ENCODE data around the gene AOC2.
A peak's percentile ranks its signal among the peaks of the same experiment; 100 is the strongest.

Gene AOC2, protein sequence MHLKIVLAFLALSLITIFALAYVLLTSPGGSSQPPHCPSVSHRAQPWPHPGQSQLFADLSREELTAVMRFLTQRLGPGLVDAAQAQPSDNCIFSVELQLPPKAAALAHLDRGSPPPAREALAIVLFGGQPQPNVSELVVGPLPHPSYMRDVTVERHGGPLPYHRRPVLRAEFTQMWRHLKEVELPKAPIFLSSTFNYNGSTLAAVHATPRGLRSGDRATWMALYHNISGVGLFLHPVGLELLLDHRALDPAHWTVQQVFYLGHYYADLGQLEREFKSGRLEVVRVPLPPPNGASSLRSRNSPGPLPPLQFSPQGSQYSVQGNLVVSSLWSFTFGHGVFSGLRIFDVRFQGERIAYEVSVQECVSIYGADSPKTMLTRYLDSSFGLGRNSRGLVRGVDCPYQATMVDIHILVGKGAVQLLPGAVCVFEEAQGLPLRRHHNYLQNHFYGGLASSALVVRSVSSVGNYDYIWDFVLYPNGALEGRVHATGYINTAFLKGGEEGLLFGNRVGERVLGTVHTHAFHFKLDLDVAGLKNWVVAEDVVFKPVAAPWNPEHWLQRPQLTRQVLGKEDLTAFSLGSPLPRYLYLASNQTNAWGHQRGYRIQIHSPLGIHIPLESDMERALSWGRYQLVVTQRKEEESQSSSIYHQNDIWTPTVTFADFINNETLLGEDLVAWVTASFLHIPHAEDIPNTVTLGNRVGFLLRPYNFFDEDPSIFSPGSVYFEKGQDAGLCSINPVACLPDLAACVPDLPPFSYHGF
- long read RNA-seq, donor 1, result 0 reads
- long read RNA-seq, donor 2, result 0 reads
- long read RNA-seq, donor 3, result 0 reads
- long read RNA-seq, donor 4, result 0 reads
- long read RNA-seq, donor 5, result 0 reads
- long read RNA-seq, donor 6, result 0 reads
- long read RNA-seq, donor 7, result 0 reads
- long read RNA-seq, donor 8, result 0 reads

- no peak for DNase-seq
These were observed at the start of gene AOC2 for GRCh38 chr17:42844271-42844670. Gene AOC2, plus strand, starts transcription at chr17:42844580. Its CDS starts 47 bp downstream, at chr17:42844627.

DNA sequence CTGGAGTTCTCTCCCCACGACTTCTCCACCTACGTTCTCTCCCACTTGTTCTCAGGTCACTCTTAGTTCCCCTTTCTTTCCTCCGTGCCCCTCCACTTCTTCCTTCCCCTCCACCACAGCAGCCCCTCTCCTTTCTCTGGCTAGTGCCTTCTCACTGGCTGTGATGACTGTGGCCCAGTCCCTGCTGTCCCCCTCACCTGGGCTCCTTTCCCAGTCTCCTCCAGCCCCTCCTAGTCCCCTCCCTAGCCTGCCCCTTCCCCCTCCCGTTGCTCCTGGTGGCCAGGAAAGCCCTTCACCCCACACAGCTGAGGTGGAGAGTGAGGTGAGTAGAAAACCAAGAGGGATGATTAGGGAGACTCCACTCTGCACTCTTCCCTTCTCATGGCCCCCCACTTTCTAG, 49.3 kb upstream of the AOC2 start:
- no peak for DNase-seq

DNA sequence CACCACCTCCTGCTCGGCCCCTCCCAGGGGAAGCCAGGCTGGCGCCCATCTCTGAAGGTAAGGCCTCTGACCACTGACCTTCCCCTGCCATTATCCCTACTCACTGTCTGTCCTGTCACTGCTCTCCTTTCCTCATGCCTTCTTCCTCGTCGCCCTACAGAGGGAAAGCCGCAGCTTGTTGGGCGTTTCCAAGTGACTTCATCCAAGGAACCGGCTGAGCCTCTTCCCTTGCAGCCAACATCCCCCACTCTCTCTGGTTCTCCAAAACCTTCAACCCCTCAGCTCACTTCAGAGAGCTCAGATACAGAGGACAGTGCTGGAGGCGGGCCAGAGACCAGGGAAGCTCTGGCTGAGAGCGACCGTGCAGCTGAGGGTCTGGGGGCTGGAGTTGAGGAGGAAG, 48.9 kb upstream of the AOC2 start:
- DNase-seq, result no peak

DNA sequence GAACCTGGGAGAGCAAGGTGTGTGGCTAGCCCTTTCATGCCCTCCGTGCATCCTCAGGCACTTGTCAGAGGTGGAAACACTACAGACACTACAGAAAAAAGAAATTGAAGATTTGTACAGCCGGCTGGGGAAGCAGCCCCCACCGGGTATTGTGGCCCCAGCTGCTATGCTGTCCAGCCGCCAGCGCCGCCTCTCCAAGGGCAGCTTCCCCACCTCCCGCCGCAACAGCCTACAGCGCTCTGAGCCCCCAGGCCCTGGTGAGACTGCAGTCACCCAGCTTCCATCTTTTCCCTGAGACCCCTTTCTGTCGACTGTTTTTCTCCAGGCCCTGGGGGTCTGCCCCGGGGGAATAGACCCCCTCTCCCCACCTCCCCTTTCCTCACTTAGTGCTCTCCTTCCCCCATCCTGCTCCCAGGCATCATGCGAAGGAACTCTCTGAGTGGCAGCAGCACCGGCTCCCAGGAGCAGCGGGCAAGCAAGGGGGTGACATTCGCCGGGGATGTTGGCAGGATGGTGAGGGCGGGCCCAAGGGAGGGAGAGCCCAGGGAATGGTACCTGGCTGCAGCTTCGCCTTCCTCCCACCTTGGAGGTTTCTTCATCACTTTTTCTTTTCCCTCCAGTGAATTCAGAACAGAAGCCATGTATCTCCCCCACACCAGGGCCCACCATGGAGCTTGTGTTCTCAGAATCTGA, 48.2 kb upstream of the AOC2 start:
- no peak for DNase-seq

GRCh38 chr17:42797067-42798007, 47.0 kb upstream of the AOC2 start:
- DNase-seq, result peak; percentile 56

DNA sequence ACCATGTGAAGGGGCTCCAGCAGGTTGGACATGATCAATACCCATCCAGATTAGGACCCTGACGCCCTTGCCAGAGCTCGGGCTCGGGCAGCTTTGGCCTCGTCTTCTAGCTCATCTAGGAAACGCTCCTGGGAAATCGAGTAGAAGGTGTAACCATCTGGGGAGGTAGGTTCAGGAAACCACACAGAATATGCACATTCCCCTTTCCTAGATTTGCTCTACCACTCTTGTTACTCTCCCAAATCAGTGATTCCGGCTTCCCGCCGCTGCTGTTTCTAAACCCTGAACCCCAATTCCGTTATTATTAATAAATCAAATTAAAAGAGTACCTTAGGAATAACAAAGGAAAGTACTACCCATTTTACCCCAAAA, 46.4 kb upstream of the AOC2 start:
- no peak for DNase-seq

DNA sequence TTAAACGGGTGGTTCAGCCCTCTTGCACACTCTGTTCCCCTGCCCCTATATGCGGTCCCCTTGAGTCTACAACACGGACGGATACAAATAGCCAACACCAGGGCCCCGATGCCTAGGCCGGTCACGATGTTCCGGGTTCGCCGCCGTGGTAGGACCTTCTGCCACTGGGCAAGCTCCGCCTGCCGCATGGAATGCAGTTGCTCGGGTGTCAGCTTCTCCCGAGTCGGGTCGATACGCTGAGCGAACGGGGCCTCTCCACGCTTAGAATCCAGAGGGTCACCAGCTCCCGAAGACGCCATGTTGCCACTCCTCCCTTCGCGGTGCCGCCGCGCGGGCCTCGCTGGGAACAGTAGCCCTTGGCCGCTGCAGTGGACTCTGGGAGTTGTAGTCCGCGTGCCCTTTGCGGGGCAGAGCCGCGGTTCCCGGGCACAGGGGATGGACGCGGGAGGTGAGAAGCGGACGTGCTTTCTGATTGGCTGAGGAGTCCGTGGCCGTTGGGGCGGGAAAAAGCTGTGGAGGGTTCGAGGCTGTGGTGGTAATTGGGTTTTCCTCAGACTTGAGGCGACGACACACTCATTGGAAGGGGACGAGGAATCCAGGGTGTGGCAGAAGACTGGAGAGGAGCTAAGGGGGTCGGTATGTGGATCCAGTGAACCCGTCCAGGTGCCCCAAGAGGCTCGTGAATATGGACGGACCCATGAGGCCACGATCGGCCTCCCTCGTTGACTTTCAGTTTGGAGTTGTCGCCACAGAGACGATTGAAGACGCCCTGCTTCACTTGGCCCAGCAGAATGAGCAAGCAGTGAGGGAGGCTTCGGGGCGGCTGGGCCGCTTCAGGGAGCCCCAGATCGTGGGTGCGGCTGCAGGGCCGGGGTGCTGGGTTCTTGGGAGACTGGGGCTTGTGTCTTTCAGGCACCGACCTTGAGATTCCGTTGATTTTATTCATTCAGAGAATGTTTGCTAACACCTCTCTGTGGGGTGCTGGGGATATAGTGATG, 45.7 kb upstream of the AOC2 start, which contains the start of the genes CNTD1 and COA3:
Gene CNTD1, plus strand, starts transcription at position 479 of the 998 bp plus-strand sequence. Its CDS starts 207 bp downstream, at position 686.
Gene COA3, minus strand, starts transcription at position 322 of the 998 bp plus-strand sequence. Its CDS starts 23 bp downstream, at position 299.
- DNase-seq, result peak; percentile 81

DNA sequence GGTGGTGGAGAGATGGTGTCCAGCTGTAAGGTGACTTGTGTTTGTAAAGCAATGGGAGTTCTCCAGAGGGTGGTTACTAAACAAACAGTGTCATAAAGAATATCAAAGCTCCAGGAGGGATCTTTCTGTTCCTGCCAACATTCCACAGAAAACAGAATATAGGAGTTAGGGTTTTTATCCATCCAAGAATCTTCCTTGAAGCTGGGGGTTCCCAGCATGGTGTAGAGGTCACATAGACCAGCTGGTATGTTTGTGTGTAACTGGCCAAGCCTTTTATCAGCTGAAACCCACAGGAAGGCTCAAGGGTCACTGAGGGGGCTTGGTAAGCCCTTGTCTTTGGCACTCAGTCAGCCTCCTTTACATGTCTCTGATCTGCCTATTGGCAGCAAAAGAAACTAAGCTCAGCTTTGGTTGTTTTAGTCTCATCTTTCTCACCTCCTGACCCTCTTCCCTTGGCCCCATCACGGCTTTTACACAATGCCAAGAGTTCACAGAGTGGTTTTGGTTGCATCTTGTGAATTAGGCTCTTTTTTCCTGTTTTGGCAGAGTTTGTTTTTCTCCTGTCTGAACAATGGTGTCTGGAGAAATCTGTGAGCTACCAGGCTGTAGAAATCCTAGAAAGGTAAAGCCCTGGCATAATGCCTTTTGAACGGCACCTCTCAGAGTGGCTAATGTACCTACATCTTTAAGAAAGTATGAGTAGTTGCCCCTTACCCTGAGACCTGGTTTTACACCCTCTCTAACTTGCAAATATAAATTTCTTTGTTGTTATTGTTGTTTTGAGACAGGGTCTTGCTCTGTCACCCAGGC, 41.1 kb upstream of the AOC2 start:
- DNase-seq, result no peak

DNA sequence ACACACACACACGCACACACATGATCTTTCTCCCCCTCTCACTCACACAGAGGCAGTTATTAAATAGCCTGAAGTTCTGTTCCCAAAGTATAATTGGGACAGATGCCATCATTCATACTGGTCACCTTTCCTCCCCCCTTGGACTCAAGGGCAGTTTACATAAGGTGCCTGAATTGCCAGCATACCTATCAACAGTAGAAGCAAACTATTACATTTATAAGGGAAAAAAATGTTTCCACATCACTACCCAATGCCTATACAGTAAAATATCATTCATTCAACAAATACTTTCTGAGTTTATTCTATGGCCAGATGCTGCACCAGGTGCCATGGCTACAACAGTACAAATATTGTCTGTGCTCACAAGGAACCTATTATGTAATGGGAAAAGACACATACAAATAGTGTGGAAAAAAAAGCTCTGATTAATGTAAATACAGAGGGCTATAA, 39.4 kb upstream of the AOC2 start:
- DNase-seq, result no peak

- no peak for DNase-seq
These were observed 38.1 kb upstream of the AOC2 start for GRCh38 chr17:42806249-42806648.

DNA sequence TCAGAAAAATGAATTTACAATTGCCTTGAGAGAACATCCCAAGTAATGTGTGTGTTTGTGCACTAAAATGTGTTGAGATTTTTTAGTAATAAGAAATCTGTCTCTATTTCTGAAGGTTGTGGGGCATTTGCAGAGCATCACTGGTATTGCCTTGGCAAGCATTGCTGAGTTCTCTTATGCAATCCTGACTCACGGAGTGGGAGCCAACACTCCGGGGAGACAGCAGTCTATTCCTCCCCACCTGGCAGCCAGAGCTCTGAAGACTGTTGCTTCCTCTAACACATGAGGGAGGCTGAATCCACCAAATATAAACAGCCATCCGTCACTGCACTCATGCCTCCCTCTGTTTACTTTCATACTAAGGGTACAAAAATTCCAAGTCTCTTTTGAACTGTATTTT, 35.1 kb upstream of the AOC2 start:
- DNase-seq, result no peak

DNA sequence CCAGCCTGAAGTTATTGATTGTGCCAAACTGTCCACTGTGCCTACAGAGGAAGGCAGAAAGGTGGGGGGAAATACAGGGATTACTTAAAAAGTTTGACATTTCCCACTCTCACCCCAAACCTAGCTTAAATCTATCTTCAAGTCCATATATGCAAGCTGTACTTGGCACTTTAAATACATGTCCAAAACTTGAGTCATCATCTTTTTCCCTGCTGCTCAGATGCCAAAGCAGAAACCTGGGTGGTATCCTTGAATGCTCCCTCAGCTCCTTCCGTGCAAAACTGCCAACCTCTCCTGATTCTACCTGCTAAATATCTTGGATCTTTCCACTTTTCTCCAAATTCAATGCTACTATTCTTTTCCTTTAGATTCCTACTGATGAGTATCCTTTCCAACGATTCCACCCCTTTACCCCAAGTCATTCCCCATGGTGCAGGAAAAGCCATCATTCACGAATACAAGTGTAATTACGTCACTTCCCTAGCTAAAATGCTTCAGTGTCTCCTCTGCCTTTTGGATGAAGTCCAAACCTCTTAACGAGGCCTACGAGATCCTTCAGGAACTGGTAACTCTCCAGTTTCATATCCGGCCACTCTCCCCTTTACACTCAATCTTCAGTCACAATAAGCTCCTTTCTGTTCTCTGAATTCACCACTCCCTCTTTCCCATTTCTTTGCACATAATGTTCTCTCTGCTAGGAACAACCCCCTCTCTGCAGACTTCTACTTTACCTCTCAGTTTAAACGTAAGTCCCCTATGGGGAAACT, 29.6 kb upstream of the AOC2 start:
- DNase-seq, result no peak

DNA sequence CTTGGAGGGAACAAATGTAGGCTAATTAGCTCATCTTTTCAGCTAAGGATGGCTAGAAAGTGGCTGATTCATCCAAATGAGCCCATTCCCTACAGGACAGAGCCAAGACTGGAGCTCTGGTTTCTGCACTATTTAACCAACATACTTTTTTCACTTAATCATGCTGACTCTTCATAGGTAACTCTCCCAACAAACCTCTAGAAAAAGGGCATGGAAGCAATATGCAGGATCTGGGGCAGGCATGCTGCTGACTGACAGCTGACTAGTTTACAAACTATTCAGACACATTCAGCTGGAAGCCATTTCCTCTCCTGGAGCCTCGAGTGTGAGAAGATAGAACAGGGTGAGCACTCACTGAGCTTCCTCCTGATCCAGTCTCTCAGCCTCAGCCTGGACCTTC, 26.5 kb upstream of the AOC2 start:
- DNase-seq, result no peak

GRCh38 chr17:42818379-42818778, 26.0 kb upstream of the AOC2 start:
- no peak for DNase-seq

DNA sequence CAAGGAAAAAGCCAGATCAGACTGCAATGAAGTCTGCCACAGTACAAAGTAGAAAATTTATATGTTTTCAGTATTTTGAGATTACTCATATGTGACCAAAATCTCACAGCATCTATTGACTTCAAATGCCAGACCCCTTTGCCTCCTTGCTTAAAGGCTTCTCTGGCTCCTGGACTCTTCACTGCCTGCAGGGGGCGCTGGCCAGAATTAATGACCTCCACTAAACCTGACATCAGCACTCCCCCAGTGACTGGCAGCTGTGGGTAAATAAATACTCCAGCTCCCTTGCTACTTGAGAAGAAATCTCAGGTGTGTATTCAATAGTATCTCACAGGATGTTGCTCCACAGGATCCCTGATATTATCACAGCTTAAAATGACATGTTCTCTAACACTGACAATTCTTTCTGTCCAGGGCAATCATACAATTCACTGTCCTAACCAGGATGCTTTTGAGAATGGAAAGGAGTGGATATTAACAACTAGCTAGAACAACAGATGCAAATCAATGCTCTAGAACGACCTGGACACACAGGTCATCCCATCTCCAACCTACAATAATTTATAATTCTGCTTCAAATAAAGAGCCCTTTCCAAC, 24.3 kb upstream of the AOC2 start:
- no peak for DNase-seq

GRCh38 chr17:42821176-42821575, 23.2 kb upstream of the AOC2 start:
- DNase-seq, result no peak

DNA sequence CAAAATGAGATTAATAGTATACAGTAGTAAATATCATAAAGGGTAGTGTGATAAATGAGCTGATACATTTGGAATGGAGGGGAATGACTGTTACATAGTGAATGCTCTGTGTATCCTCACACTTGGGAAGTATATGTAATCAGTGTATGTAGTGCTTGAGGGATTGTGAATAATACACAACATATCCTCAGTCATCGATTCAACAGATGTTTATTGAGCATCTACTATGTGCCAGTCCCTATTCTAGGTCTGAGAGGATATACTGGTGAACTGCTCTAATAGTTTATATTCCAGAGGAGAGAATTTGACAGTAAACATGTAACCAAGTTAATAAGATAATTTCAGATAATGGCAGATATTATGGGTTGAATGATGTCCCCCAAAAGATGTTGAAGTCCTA, 16.9 kb upstream of the AOC2 start:
- no peak for DNase-seq

DNA sequence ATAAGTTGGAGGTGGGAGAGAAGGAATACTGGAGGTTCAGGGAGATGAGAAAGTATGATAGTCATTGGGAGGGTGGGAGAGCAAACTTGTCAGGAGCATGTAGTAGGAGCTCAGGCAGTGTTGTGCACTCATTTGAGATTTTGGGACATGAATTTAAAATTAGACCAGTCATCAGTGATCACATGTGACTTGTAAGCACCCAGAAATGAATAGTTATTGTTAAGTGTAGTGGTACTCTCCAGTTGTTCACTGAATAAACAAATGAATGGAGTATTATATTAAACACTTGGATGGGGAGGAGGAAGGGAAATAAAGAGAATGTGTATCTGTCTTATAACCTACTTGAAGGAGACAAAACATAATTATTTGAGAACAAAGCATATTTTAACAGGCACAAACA, 13.4 kb upstream of the AOC2 start:
- DNase-seq, result no peak
